NCI-H2029 (cell line): ENCODE data around the gene PRPF19.
"Not testable (repeated sequence)": the region's sequence is repeated elsewhere in the genome, so short reads cannot be mapped to it uniquely, and the experiment has no call there.

Source experiments
- DNase-seq: peaks from one replicate; lab custom pipeline; 2025; lab: John Stamatoyannopoulos, UW

PRPF19 gene

GRCh38 chr11:60923326-60923725 lies 16.9 kb upstream of the PRPF19 start:
- DNase-seq = no peak

GRCh38 chr11:60922906-60923305 lies 16.5 kb upstream of the PRPF19 start:
- DNase-seq = no peak

- DNase-seq = no peak
Observed at GRCh38 chr11:60921777-60922335, 15.5 kb upstream of the PRPF19 start.

GRCh38 chr11:60921259-60921658 lies 14.9 kb upstream of the PRPF19 start:
- DNase-seq = no peak

- no peak for DNase-seq
Observed at GRCh38 chr11:60919956-60920355, 13.6 kb upstream of the PRPF19 start.

- no peak for DNase-seq
Observed at GRCh38 chr11:60919320-60919719, 12.9 kb upstream of the PRPF19 start.

GRCh38 chr11:60918939-60919265 lies 12.5 kb upstream of the PRPF19 start:
- DNase-seq = no peak

GRCh38 chr11:60918251-60918938 lies 12.0 kb upstream of the PRPF19 start:
- no peak for DNase-seq

GRCh38 chr11:60917267-60917666 lies 10.9 kb upstream of the PRPF19 start:
- no peak for DNase-seq

- DNase-seq = no peak
Observed at GRCh38 chr11:60916669-60917206, 10.4 kb upstream of the PRPF19 start.

GRCh38 chr11:60915248-60915914 lies 9.0 kb upstream of the PRPF19 start:
- peak; percentile 23 for DNase-seq

- no peak for DNase-seq
Observed at GRCh38 chr11:60914633-60915247, 8.4 kb upstream of the PRPF19 start.

GRCh38 chr11:60913793-60914632 lies 7.6 kb upstream of the PRPF19 start, which contains the start of gene TMEM109:
Gene TMEM109 (plus strand): TSS chr11:60914158. CDS start chr11:60919694, 5,536 bp downstream.
- DNase-seq = peak; percentile 91

- DNase-seq = no peak
Observed at GRCh38 chr11:60912851-60913528, 6.6 kb upstream of the PRPF19 start.

GRCh38 chr11:60912223-60912850 lies 6.0 kb upstream of the PRPF19 start:
- no peak for DNase-seq

- DNase-seq = no peak
Observed at GRCh38 chr11:60910711-60911380, 4.5 kb upstream of the PRPF19 start.

GRCh38 chr11:60910281-60910687 lies 3.9 kb upstream of the PRPF19 start:
- DNase-seq = no peak

- DNase-seq = not testable (repeated sequence)
Observed at GRCh38 chr11:60909680-60910280, 3.4 kb upstream of the PRPF19 start.

- DNase-seq = no peak
Observed at GRCh38 chr11:60908803-60909202, 2.4 kb upstream of the PRPF19 start.
